HG02884 (cell line): ENCODE data around the gene PCK2.

Experiments
- ATAC-seq: cut with Tn5 transposase; IDR thresholded peaks from one replicate; pipeline ENCODE4 v1.9.1; 2021; ENCODE audit warnings: mild to moderate bottlenecking, moderate library complexity; ENCODE audit not compliant: unreplicated experiment

Gene PCK2

GRCh38 chr14:24074625-24075484 is 19.3 kb upstream of the PCK2 start:
- ATAC-seq = no peak

- ATAC-seq = no peak
Measured at GRCh38 chr14:24075485-24076301, 18.4 kb upstream of the PCK2 start.

GRCh38 chr14:24076302-24076601 is 17.9 kb upstream of the PCK2 start:
- ATAC-seq = no peak

- ATAC-seq = no peak
Measured at GRCh38 chr14:24077086-24077485, 17.0 kb upstream of the PCK2 start.

GRCh38 chr14:24078146-24078545 is 16.0 kb upstream of the PCK2 start:
- ATAC-seq = no peak

- no peak for ATAC-seq
Measured at GRCh38 chr14:24079491-24080141, 14.5 kb upstream of the PCK2 start.

GRCh38 chr14:24080142-24080530 is 14.0 kb upstream of the PCK2 start:
- ATAC-seq = no peak

GRCh38 chr14:24080888-24081738 is 13.0 kb upstream of the PCK2 start:
- ATAC-seq = peak; percentile 91

- no peak for ATAC-seq
Measured at GRCh38 chr14:24081739-24082211, 12.3 kb upstream of the PCK2 start.

GRCh38 chr14:24082411-24083080 is 11.6 kb upstream of the PCK2 start:
- ATAC-seq = no peak

- ATAC-seq = no peak
Measured at GRCh38 chr14:24083462-24083861, 10.6 kb upstream of the PCK2 start.

GRCh38 chr14:24084440-24084839 is 9.7 kb upstream of the PCK2 start:
- no peak for ATAC-seq

GRCh38 chr14:24085215-24085614 is 8.9 kb upstream of the PCK2 start:
- ATAC-seq = no peak

GRCh38 chr14:24086193-24086955 is 7.7 kb upstream of the PCK2 start:
- ATAC-seq = no peak

- no peak for ATAC-seq
Measured at GRCh38 chr14:24087004-24087403, 7.1 kb upstream of the PCK2 start.

GRCh38 chr14:24088095-24088494 is 6.0 kb upstream of the PCK2 start:
- no peak for ATAC-seq

- no peak for ATAC-seq
Measured at GRCh38 chr14:24089890-24090289, 4.2 kb upstream of the PCK2 start.

GRCh38 chr14:24092110-24092504 is 2.0 kb upstream of the PCK2 start:
- ATAC-seq = no peak

- ATAC-seq = no peak
Measured at GRCh38 chr14:24092505-24093206, 1.5 kb upstream of the PCK2 start.
